ENCODE measurements around the gene CYP19A1.

DNA sequence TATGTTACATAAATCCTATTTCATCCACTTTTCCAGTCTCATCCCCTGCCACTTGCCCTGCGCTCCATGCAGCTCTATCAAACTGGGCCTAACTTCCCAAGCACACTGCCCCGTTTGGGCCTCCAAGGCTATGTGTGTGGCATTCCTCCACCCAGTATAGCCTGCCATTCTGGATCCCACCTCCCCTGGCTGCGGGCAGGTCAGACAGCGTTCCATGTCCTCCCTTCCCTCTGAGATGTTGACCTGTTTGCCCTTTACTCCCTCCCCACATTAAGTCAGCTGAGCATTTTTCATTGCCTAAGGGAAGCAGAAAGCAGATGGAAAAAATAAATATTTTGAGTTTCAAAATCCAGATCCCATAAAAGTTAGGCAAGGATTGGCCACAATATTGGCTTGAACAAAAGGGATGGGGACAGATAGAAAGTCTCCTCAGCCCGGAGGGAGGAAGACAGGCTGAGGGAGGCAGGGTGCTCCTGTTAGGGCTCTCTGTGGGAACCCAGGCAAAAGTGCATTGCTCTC, 73.3 kb downstream of the CYP19A1 start:
- TF ChIP-seq POLR2AphosphoS5 (IDR thresholded peaks at IDR 0.05) (no peak), EP300 (IDR thresholded peaks at IDR 0.05) (no peak), CTCF (IDR thresholded peaks at IDR 0.05) (no peak)
